DND-41 (cell line): ENCODE data around the gene ZNF326.

Source experiments
- CTCF ChIP-seq: IDR thresholded peaks from 2 replicates; pipeline ENCODE4 v1.5.1; 2012; ENCODE audit warnings: borderline replicate concordance, low read length, moderate library complexity, mild to moderate bottlenecking; ENCODE audit not compliant: poor library complexity, severe bottlenecking; ENCODE audit errors: extremely low read depth
- EZH2 ChIP-seq: IDR thresholded peaks from 3 replicates; pipeline ENCODE4 v1.6.1; 2012; ENCODE audit warnings: borderline replicate concordance, low read depth, mild to moderate bottlenecking, moderate library complexity, low read length, inconsistent platforms; ENCODE audit not compliant: severe bottlenecking

GRCh38 chr1:89953131-89953626 is 41.7 kb upstream of the ZNF326 start:
- peak; percentile 44 for TF ChIP-seq CTCF
- TF ChIP-seq EZH2, result no peak
